SJCRH30 (cell line): ENCODE measurements around the gene APLNR. TPM values are rescaled to one million over a fixed set of nuclear protein-coding genes. Genes with fewer than 3 reads are reported as not detected.
A peak's percentile ranks its signal among the peaks of the same experiment; 100 is the strongest.

Experiments used
- DNase-seq, 2 experiments: peaks; one replicate each; pipeline ENCODE4 v3.0.0-alpha.2; 2015 to 2020
- H3K27ac ChIP-seq: fragments of 250-450 bp; sonication (Bioruptor Pico); 2 replicates; pipeline ENCODE4 v1.5.1; 2020; ENCODE audit warnings: mild to moderate bottlenecking, moderate library complexity
- H3K27me3 ChIP-seq: fragments of 250-450 bp; sonication (Bioruptor Pico); 2 replicates; pipeline ENCODE4 v1.5.1; 2020; ENCODE audit warnings: mild to moderate bottlenecking, moderate library complexity
- H3K36me3 ChIP-seq: fragments of 250-450 bp; sonication (Bioruptor Pico); 2 replicates; pipeline ENCODE4 v1.5.1; 2020; ENCODE audit warnings: mild to moderate bottlenecking, moderate library complexity
- H3K4me1 ChIP-seq: fragments of 250-450 bp; sonication (Bioruptor Pico); 2 replicates; pipeline ENCODE4 v1.5.1; 2020; ENCODE audit warnings: mild to moderate bottlenecking, moderate library complexity
- H3K4me3 ChIP-seq: fragments of 250-450 bp; sonication (Bioruptor Pico); 2 replicates; pipeline ENCODE4 v1.5.1; 2020; ENCODE audit warnings: mild to moderate bottlenecking, moderate library complexity
- H3K9me3 ChIP-seq: fragments of 250-450 bp; sonication (Bioruptor Pico); replicated peaks from 2 replicates; pipeline ENCODE4 v1.5.1; 2020; ENCODE audit warnings: mild to moderate bottlenecking, moderate library complexity
- total RNA-seq: library from RNA; depleted of rRNA; stranded (reverse); fragments of >200 nt; shearing (Covaris generic); gene quantifications from 2 replicates; pipeline ENCODE4 v1.2.3, GENCODE V29; 2014

The APLNR gene
- total RNA-seq, 1 experiment from 2014 or later: 0.08 TPM

- Histone ChIP-seq H3K27ac (no peak overlapping the region), H3K36me3 (no peaks in the 10 kb centered on the region), H3K4me3 (no peak overlapping the region), H3K27me3 (no peaks in the 10 kb centered on the region), H3K4me1 (peaks cover 27% of the 10 kb centered on the region), H3K9me3 (no peaks in the 10 kb centered on the region; the same call in 1 of the 2 replicates)
- no peak for DNase-seq
Measured at GRCh38 chr11:57239348-57239747, 2.3 kb upstream of the APLNR start.

- no peaks in the 10 kb centered on the region; the same call in 1 of the 2 replicates for H3K9me3 ChIP-seq
- peaks cover 11% of the 10 kb centered on the region; the same call in 1 of the 2 replicates for H3K4me1 ChIP-seq
- no peak overlapping the region for H3K27ac ChIP-seq
- H3K36me3 ChIP-seq: no peaks in the 10 kb centered on the region
- DNase-seq: no peak
- no peaks in the 10 kb centered on the region; the same call in 1 of the 2 replicates for H3K27me3 ChIP-seq
- H3K4me3 ChIP-seq: no peak overlapping the region
Measured at GRCh38 chr11:57235761-57236703, 1.0 kb downstream of the APLNR start.

- no peaks in the 10 kb centered on the region; the same call in 1 of the 2 replicates for H3K27me3 ChIP-seq
- DNase-seq: no peak
Measured at GRCh38 chr11:57233702-57234101, 3.3 kb downstream of the APLNR start.

GRCh38 chr11:57231539-57232253, 5.4 kb downstream of the APLNR start:
- Histone ChIP-seq H3K4me1 (no peaks in the 10 kb centered on the region), H3K27ac (no peak overlapping the region), H3K27me3 (no peaks in the 10 kb centered on the region; the same call in 1 of the 2 replicates), H3K9me3 (no peaks in the 10 kb centered on the region), H3K36me3 (no peaks in the 10 kb centered on the region), H3K4me3 (no peak overlapping the region)
- DNase-seq: no peak

More at GRCh38 chr11:57233702-57234101, 3.3 kb downstream of the APLNR start:
- Histone ChIP-seq H3K4me1 (no peaks in the 10 kb centered on the region), H3K36me3 (no peaks in the 10 kb centered on the region), H3K4me3 (no peak overlapping the region), H3K9me3 (no peaks in the 10 kb centered on the region), H3K27ac (no peak overlapping the region)

- no peak overlapping the region for H3K4me3 ChIP-seq
- H3K27me3 ChIP-seq: no peaks in the 10 kb centered on the region; the same call in 1 of the 2 replicates
- H3K27ac ChIP-seq: no peak overlapping the region
- no peaks in the 10 kb centered on the region for H3K36me3 ChIP-seq
- no peaks in the 10 kb centered on the region for H3K4me1 ChIP-seq
- no peaks in the 10 kb centered on the region for H3K9me3 ChIP-seq
- DNase-seq: no peak
Measured at GRCh38 chr11:57230791-57231538, 6.1 kb downstream of the APLNR start.

- H3K4me1 ChIP-seq: no peaks in the 10 kb centered on the region
- DNase-seq: no peak
- no peak overlapping the region for H3K27ac ChIP-seq
- H3K4me3 ChIP-seq: no peak overlapping the region
- H3K27me3 ChIP-seq: no peaks in the 10 kb centered on the region; the same call in 1 of the 2 replicates
- no peaks in the 10 kb centered on the region for H3K9me3 ChIP-seq
- H3K36me3 ChIP-seq: no peaks in the 10 kb centered on the region
Measured at GRCh38 chr11:57230316-57230715, 6.7 kb downstream of the APLNR start.

- Histone ChIP-seq H3K4me3 (no peak overlapping the region), H3K4me1 (no peaks in the 10 kb centered on the region), H3K27me3 (no peaks in the 10 kb centered on the region; the same call in 1 of the 2 replicates), H3K27ac (no peak overlapping the region), H3K9me3 (no peaks in the 10 kb centered on the region), H3K36me3 (no peaks in the 10 kb centered on the region)
- no peak for DNase-seq
Measured at GRCh38 chr11:57228600-57228999, 8.4 kb downstream of the APLNR start.

- no peak for DNase-seq
- Histone ChIP-seq H3K9me3 (no peaks in the 10 kb centered on the region), H3K4me1 (no peaks in the 10 kb centered on the region), H3K4me3 (no peak overlapping the region), H3K27me3 (no peaks in the 10 kb centered on the region; the same call in 1 of the 2 replicates), H3K27ac (no peak overlapping the region), H3K36me3 (no peaks in the 10 kb centered on the region)
Measured at GRCh38 chr11:57224537-57224936, 12.5 kb downstream of the APLNR start.

- Histone ChIP-seq H3K27me3 (no peaks in the 10 kb centered on the region; the same call in 1 of the 2 replicates), H3K27ac (no peak overlapping the region), H3K36me3 (no peaks in the 10 kb centered on the region), H3K4me1 (no peaks in the 10 kb centered on the region), H3K4me3 (no peak overlapping the region), H3K9me3 (no peaks in the 10 kb centered on the region)
- no peak for DNase-seq
Measured at GRCh38 chr11:57224128-57224527, 12.9 kb downstream of the APLNR start.

GRCh38 chr11:57223601-57224000, 13.4 kb downstream of the APLNR start:
- Histone ChIP-seq H3K27ac (no peak overlapping the region), H3K4me1 (no peaks in the 10 kb centered on the region; the same call in 1 of the 2 replicates), H3K9me3 (no peaks in the 10 kb centered on the region), H3K27me3 (no peaks in the 10 kb centered on the region; the same call in 1 of the 2 replicates), H3K4me3 (no peak overlapping the region), H3K36me3 (no peaks in the 10 kb centered on the region)
- DNase-seq: no peak

- H3K27me3 ChIP-seq: no peaks in the 10 kb centered on the region; the same call in 1 of the 2 replicates
- no peak overlapping the region for H3K27ac ChIP-seq
- H3K4me1 ChIP-seq: no peaks in the 10 kb centered on the region; the same call in 1 of the 2 replicates
- no peaks in the 10 kb centered on the region for H3K36me3 ChIP-seq
- no peaks in the 10 kb centered on the region for H3K9me3 ChIP-seq
- DNase-seq: no peak
- H3K4me3 ChIP-seq: no peak overlapping the region
Measured at GRCh38 chr11:57222239-57222638, 14.8 kb downstream of the APLNR start.

GRCh38 chr11:57219021-57219627, 17.9 kb downstream of the APLNR start:
- no peak overlapping the region for H3K27ac ChIP-seq
- H3K4me3 ChIP-seq: no peak overlapping the region
- peaks cover 8% of the 10 kb centered on the region; the same call in 1 of the 2 replicates for H3K4me1 ChIP-seq
- peak in 1 of 2 experiments; percentile 37 for DNase-seq
- H3K36me3 ChIP-seq: no peaks in the 10 kb centered on the region
- H3K9me3 ChIP-seq: no peaks in the 10 kb centered on the region
- H3K27me3 ChIP-seq: no peaks in the 10 kb centered on the region; the same call in 1 of the 2 replicates

GRCh38 chr11:57217053-57217452, 20.0 kb downstream of the APLNR start:
- Histone ChIP-seq H3K27me3 (no peaks in the 10 kb centered on the region; the same call in 1 of the 2 replicates), H3K9me3 (no peaks in the 10 kb centered on the region), H3K27ac (no peak overlapping the region), H3K36me3 (no peaks in the 10 kb centered on the region), H3K4me1 (peaks cover 12% of the 10 kb centered on the region; the same call in 1 of the 2 replicates), H3K4me3 (no peak overlapping the region)
- DNase-seq: no peak

GRCh38 chr11:57216463-57216862, 20.6 kb downstream of the APLNR start:
- no peaks in the 10 kb centered on the region for H3K9me3 ChIP-seq

More at GRCh38 chr11:57216463-57216862, 20.6 kb downstream of the APLNR start:
- no peaks in the 10 kb centered on the region; the same call in 1 of the 2 replicates for H3K27me3 ChIP-seq
- peaks cover 12% of the 10 kb centered on the region; the same call in 1 of the 2 replicates for H3K4me1 ChIP-seq
- no peak for DNase-seq
- no peak overlapping the region for H3K4me3 ChIP-seq
- H3K27ac ChIP-seq: no peak overlapping the region
- no peaks in the 10 kb centered on the region for H3K36me3 ChIP-seq
